ENCODE data around the gene KIF25. TPM values are rescaled to one million over a fixed set of nuclear protein-coding genes. Genes with fewer than 3 reads are reported as not detected.

The KIF25 gene
- total RNA-seq, 1 experiment from 2014 or later: 0.59 TPM

DNA sequence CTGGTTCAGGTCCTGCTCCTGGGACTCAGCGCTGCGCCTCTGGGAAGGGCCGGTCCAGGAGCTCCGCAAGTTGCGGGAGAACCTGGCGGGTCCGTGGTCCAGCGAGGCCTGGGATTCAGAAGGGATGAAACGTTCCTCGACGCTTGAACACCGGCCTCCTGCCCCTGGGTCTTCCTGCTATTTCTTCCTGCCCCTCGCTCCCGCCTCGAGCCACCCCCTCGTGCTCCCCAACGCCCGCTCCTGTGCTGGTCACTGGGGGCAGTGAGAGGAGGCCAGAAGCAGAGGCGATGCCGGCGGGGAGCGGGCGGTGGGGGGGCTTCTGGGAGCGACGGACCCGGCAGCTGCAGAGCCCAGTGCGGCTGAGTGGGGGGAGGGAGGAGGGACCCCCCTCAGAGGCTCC is 20.8 kb upstream of the KIF25 start:
- Mint-ChIP-seq H3K27me3 (ENCODE audit: low read depth) (no peaks in the 10 kb centered on the region), H3K36me3 (ENCODE audit: insufficient read depth in 1 of 3, low read depth in 3 of 3) (peaks cover 3 to 4% (median 3%) of the 10 kb centered on the region in 3 experiments; a peak in 4 of 7 replicates), H3K4me3 (no peak overlapping the region), H3K4me1 (peaks cover 23 to 26% of the 10 kb centered on the region in 2 experiments), H3K9me3 (peaks cover 0 to 3% of the 10 kb centered on the region in 2 experiments; a peak in 3 of 5 replicates), H3K27ac (no peak overlapping the region)
- no peak overlapping the region for H2BK20ac ChIP-seq (ENCODE audit: low read depth, low read length, poor library complexity, severe bottlenecking)
- no peak overlapping the region for H2AFZ ChIP-seq (ENCODE audit: low read length)
- no peak overlapping the region for H3K18ac ChIP-seq (ENCODE audit: insufficient read length, low read depth, low read length)
- no peaks in the 10 kb centered on the region for H3K79me2 ChIP-seq (ENCODE audit: insufficient read depth, low read length)
- peaks cover 3% of the 10 kb centered on the region; the same call in 1 of the 2 replicates for H3K4me1 ChIP-seq (ENCODE audit: insufficient read depth, low read length)
- DNase-seq: no peak
- H2BK12ac ChIP-seq (ENCODE audit: insufficient read length, low read depth, low read length): no peak overlapping the region
- H2AK5ac ChIP-seq (ENCODE audit: insufficient read length, low read length): no peak overlapping the region
- no peaks in the 10 kb centered on the region for H3K23me2 ChIP-seq (ENCODE audit: insufficient read length, low read depth, low read length, poor library complexity, severe bottlenecking)
- H4K20me1 ChIP-seq (ENCODE audit: control insufficient read depth, insufficient read depth, insufficient read length): no peaks in the 10 kb centered on the region
- H3K9me3 ChIP-seq (ENCODE audit: control insufficient read depth, low read depth, low read length): no peaks in the 10 kb centered on the region
- TF ChIP-seq CTCF (conservative IDR thresholded peaks at IDR 0.05): no peak
- no peak overlapping the region for H2BK120ac ChIP-seq (ENCODE audit: low read depth, low read length, poor library complexity, severe bottlenecking)
- H3K23ac ChIP-seq (ENCODE audit: insufficient read length, low read depth, low read length): no peak overlapping the region
- no peak overlapping the region for H3K27ac ChIP-seq (ENCODE audit: insufficient read length, low read depth, low read length)
- no peak overlapping the region for H3K4ac ChIP-seq (ENCODE audit: low read depth, low read length)
- H4K91ac ChIP-seq (ENCODE audit: insufficient read length, low read depth, low read length): no peak overlapping the region
- no peaks in the 10 kb centered on the region for H3K79me1 ChIP-seq (ENCODE audit: insufficient read depth, low read depth, low read length, poor library complexity, severe bottlenecking)
- no peak overlapping the region for H3K9ac ChIP-seq (ENCODE audit: extremely low read depth, insufficient read length, low read length)
- H3K14ac ChIP-seq (ENCODE audit: insufficient read depth, low read length): no peak overlapping the region
- H2BK15ac ChIP-seq (ENCODE audit: low read depth, low read length): no peak overlapping the region
- no CpG with 5 or more reads among the region's 27 CpGs for WGBS (ENCODE audit: extremely low coverage, insufficient read length, low lambda C conversion rate)
- H3K27me3 ChIP-seq (ENCODE audit: insufficient read depth, low read length): no peaks in the 10 kb centered on the region
- H3K4me2 ChIP-seq (ENCODE audit: insufficient read depth, insufficient read length, low read length): no peak overlapping the region
- no peak overlapping the region for H4K8ac ChIP-seq (replicated peaks; ENCODE audit: insufficient read length, low read depth, low read length)
- H2BK5ac ChIP-seq (ENCODE audit: insufficient read length, low read length): no peak overlapping the region
- no peak overlapping the region for H3T11ph ChIP-seq (ENCODE audit: low read length)
- no peak overlapping the region for H4K5ac ChIP-seq (ENCODE audit: insufficient read length, low read depth, low read length)
- no peak overlapping the region for H3K56ac ChIP-seq (ENCODE audit: insufficient read length, low read depth, low read length)

Data from H9 (cell line).